22Rv1 (cell line): ENCODE results near the gene PRLH.

Source experiments
- ZFX ChIP-seq: fragments of 450-650 bp; IDR thresholded peaks from 2 replicates; pipeline ENCODE4 v1.6.1; 2017; ENCODE audit warnings: antibody characterized with exemption, borderline replicate concordance
- TF ChIP-seq, protein P1 (sequence below): fragments of 450-650 bp; IDR thresholded peaks from 2 replicates; pipeline ENCODE4 v1.5.1; 2017; ENCODE audit warnings: mild to moderate bottlenecking

- TF ChIP-seq, protein P1, sequence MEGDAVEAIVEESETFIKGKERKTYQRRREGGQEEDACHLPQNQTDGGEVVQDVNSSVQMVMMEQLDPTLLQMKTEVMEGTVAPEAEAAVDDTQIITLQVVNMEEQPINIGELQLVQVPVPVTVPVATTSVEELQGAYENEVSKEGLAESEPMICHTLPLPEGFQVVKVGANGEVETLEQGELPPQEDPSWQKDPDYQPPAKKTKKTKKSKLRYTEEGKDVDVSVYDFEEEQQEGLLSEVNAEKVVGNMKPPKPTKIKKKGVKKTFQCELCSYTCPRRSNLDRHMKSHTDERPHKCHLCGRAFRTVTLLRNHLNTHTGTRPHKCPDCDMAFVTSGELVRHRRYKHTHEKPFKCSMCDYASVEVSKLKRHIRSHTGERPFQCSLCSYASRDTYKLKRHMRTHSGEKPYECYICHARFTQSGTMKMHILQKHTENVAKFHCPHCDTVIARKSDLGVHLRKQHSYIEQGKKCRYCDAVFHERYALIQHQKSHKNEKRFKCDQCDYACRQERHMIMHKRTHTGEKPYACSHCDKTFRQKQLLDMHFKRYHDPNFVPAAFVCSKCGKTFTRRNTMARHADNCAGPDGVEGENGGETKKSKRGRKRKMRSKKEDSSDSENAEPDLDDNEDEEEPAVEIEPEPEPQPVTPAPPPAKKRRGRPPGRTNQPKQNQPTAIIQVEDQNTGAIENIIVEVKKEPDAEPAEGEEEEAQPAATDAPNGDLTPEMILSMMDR: no peak
- TF ChIP-seq ZFX: no peak
Measured at GRCh38 chr2:237566401-237567235, at the start of gene PRLH.
